ENCODE measurements around the gene ZNF565. TPM values are rescaled to one million over a fixed set of nuclear protein-coding genes. Genes with fewer than 3 reads are reported as not detected.

The ZNF565 gene
- total RNA-seq, 1 experiment from 2014 or later, result 3.2 TPM

GRCh38 chr19:36214386-36215275 is at the start of gene ZNF565, which contains the start of gene ZNF146 (continued):
- TF ChIP-seq ZBTB33 (IDR thresholded peaks at IDR 0.05; ENCODE audit: extremely low read depth, insufficient replicate concordance, low read length), result no peak
- no peak for TF ChIP-seq SRF (IDR thresholded peaks at IDR 0.05; ENCODE audit: low read depth)
- no peak for TF ChIP-seq EZH2phosphoT487 (IDR thresholded peaks at IDR 0.05; ENCODE audit: borderline replicate concordance)
- no peak for TF ChIP-seq FOSL1 (IDR thresholded peaks at IDR 0.05; ENCODE audit: low read depth)
- TF ChIP-seq CEBPB (IDR thresholded peaks at IDR 0.05; ENCODE audit: low read depth), result no peak
- TF ChIP-seq ELF1 (IDR thresholded peaks at IDR 0.05; ENCODE audit: borderline replicate concordance, low read depth), result no peak; the same call in 1 of the 2 replicates
- TF ChIP-seq MAX (IDR thresholded peaks at IDR 0.05), result peak; percentile 98

GRCh38 chr19:36259211-36259610 is 44.7 kb upstream of the ZNF565 start:
- Histone ChIP-seq H3K27me3 (ENCODE audit: insufficient read depth, low read length) (no peaks in the 10 kb centered on the region), H3K9ac (ENCODE audit: low read length) (no peak overlapping the region), H3K79me2 (ENCODE audit: insufficient read depth, low read length) (no peaks in the 10 kb centered on the region), H4K20me1 (ENCODE audit: insufficient read depth) (no peaks in the 10 kb centered on the region), H3K4me2 (ENCODE audit: low read length) (no peak overlapping the region), H3K9me2 (ENCODE audit: insufficient read depth) (no peaks in the 10 kb centered on the region), H3K27ac (ENCODE audit: low read depth, low read length) (no peak overlapping the region), H2AFZ (ENCODE audit: low read depth, low read length, poor library complexity, severe bottlenecking) (no peak overlapping the region), H3K4me1 (ENCODE audit: control insufficient read depth in 1 of 2, insufficient read depth in 2 of 2, low read length in 2 of 2) (no peaks in the 10 kb centered on the region), H3K36me3 (ENCODE audit: control insufficient read depth in 1 of 2, insufficient read depth in 2 of 2, low read length in 2 of 2) (no peaks in the 10 kb centered on the region), H3K4me3 (replicated peaks in 1 of 2; ENCODE audit: low read depth in 1 of 2, low read length in 2 of 2) (no peak overlapping the region), H3K9me3 (ENCODE audit: control insufficient read depth in 1 of 2, insufficient read depth in 1 of 2, low read depth in 1 of 2, low read length in 2 of 2) (no peaks in the 10 kb centered on the region)
- ChIA-PET RAD21 (ENCODE audit: low non-redundant PET in 1 of 2, low total read pairs in 2 of 2, uncharacterized antibody in 2 of 2, unreplicated experiment in 2 of 2) (no interaction called here), POLR2A (no interaction called here), CTCF (no interaction called here)
- TF ChIP-seq EZH2phosphoT487 (IDR thresholded peaks at IDR 0.05; ENCODE audit: borderline replicate concordance) (no peak), FOSL1 (IDR thresholded peaks at IDR 0.05; ENCODE audit: low read depth) (no peak), ELF1 (IDR thresholded peaks at IDR 0.05; ENCODE audit: borderline replicate concordance, low read depth) (no peak), TCF7L2 (IDR thresholded peaks at IDR 0.05; ENCODE audit: borderline replicate concordance, extremely low read depth, insufficient read depth, insufficient read length) (no peak), ZFX (IDR thresholded peaks at IDR 0.05) (no peak), CBX3 (IDR thresholded peaks at IDR 0.05; ENCODE audit: low read depth) (no peak), ATF3 (IDR thresholded peaks at IDR 0.05) (no peak), ZNF274 (IDR thresholded peaks at IDR 0.05; ENCODE audit: low read depth, low read length) (no peak), POLR2AphosphoS5 (IDR thresholded peaks at IDR 0.05; ENCODE audit: low read depth, low read length) (no peak), EGR1 (IDR thresholded peaks at IDR 0.05; ENCODE audit: low read depth) (no peak), EZH2 (IDR thresholded peaks at IDR 0.05) (no peak), RAD21 (IDR thresholded peaks at IDR 0.05; ENCODE audit: low read depth) (no peak), SIN3A (IDR thresholded peaks at IDR 0.05; ENCODE audit: low read depth) (no peak)
- BruUV-seq (replicated peaks), result no TSS peak
- ATAC-seq (no peak), DNase-seq (ENCODE audit: low read depth, low spot score) (no peak)
- intact Hi-C loops (cut with micrococcal nuclease), result no loop called here
